Measurements from ENCODE around the gene CHD2.
"Not testable (repeated sequence)": the region's sequence is repeated elsewhere in the genome, so short reads cannot be mapped to it uniquely, and the experiment has no call there.

CHD2 gene

GRCh38 chr15:93024293-93024692 lies 124.2 kb downstream of the CHD2 start:
- DNase-seq = no peak

GRCh38 chr15:93024716-93025624 lies 124.8 kb downstream of the CHD2 start:
- no peak for DNase-seq

- no peak for DNase-seq
Measured at GRCh38 chr15:93025625-93025982, 125.5 kb downstream of the CHD2 start.

- DNase-seq = no peak
Measured at GRCh38 chr15:93026380-93026817, 126.3 kb downstream of the CHD2 start.

DNA sequence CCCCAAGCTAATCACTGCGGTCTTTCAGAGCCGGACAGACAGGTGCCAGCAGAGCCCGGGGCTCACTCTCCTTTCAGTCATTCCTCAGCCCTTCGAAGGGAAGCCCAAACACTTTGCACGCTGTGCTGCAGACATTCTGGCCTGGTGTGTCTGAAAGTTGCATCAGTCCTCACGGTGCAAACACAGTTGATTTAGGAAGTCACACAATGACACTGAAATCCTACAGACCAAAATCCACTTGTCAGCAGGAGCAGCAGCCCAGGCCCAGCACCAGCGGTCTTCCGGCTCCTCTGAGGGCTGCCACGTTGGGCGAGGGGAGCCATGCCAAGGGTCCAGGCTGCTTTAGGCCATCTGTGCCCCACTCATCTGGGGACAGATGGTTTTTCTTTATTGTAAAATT lies 127.3 kb downstream of the CHD2 start:
- DNase-seq = no peak

DNA sequence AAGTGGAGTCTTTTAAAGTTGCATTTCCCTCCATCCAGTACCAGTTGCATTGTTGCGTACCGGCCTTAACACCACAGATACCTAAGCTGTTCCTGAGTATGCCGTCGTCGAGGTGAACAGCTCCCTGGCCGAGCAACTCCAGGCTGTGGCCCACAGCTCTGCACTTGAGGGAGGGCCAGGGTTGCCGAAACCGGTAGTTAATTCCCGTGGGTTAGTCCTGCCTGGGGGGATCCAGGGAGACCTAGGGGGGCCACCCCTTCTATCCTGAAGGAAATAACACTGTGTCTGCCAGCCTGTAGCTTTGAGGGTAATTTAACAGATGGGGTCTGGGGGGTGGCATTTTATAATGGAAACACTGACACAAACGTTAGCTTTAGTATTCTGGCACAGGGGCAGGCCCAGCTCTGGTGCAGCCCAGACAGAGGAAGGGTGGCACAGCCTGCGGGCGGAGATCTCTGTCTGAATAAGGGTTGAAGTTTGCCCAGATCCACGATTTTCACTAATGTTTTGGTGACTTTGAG lies 128.0 kb downstream of the CHD2 start:
- DNase-seq = no peak

- DNase-seq = peak; percentile 14
Measured at GRCh38 chr15:93028632-93029213, 128.6 kb downstream of the CHD2 start.

DNA sequence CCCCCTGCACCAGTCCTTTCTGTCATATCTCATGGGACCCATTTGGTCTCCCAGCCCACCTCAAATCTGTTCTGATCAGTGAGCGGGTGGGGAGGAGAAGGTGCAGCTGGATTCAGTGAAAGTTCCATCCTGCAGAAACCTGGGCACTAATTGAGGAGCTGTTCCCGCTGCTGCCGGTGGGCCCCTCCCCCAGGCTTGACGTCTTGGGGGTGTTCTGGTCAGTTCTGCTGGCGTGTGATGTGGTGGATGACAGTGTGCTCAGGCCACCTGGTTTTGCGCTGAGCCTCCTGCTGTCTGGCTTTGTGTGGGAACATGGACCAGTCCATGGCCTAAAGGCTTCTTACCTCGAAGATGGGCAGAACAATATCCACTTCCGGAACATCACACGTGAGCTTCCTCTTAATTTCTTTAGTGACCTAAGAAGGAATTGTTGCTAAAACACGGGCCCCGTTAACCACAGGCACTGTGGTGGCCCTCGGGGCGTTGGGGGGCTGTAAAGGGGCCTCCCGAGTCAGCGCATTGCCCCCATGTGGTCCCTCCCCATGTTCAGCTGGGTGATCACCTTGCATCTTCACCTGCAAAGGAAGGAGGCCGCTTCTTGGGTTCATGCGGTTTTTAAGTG lies 129.2 kb downstream of the CHD2 start:
- no peak for DNase-seq

GRCh38 chr15:93029836-93030429 lies 129.8 kb downstream of the CHD2 start:
- DNase-seq = no peak

GRCh38 chr15:93030430-93031102 lies 130.4 kb downstream of the CHD2 start:
- peak; percentile 76 for DNase-seq

GRCh38 chr15:93031103-93031464 lies 131.0 kb downstream of the CHD2 start:
- DNase-seq = no peak

DNA sequence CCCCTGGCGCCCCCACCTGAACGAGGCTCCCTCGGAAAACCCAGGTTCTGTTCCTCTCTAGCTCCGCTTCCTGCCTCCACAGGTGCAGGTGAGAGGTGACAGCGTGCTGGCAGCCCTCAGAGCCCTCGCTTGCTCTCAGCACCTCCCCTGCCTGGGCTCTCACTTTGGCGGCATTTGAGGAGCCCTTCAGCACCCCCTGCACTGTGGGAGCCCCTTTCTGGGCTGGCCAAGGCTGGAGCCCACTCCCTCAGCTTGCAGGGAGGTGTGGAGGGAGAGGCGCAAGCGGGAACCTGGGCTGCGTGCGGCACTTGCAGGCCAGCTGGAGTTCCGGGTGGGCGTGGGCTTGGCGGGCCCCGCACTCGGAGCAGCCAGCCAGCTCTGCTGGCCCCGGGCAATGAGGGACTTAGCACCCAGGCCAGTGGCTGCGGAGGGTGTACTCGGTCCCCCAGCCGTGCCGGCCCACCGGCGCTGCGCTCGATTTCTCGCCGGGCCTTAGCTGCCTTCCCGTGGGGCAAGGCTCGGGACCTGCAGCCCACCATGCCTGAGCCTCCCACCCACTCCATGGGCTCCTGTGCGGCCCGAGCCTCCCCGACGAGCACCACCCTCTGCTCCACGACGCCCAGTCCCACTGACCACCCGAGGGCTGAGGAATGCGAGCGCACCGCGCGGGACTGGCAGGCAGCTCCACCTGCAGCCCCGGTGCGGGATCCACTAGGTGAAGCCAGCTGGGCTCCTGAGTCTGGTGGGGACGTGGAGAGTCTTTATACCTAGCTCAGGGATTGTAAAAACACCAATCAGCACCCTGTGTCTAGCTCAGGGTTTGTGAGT lies 131.6 kb downstream of the CHD2 start:
- DNase-seq = not testable (repeated sequence)

DNA sequence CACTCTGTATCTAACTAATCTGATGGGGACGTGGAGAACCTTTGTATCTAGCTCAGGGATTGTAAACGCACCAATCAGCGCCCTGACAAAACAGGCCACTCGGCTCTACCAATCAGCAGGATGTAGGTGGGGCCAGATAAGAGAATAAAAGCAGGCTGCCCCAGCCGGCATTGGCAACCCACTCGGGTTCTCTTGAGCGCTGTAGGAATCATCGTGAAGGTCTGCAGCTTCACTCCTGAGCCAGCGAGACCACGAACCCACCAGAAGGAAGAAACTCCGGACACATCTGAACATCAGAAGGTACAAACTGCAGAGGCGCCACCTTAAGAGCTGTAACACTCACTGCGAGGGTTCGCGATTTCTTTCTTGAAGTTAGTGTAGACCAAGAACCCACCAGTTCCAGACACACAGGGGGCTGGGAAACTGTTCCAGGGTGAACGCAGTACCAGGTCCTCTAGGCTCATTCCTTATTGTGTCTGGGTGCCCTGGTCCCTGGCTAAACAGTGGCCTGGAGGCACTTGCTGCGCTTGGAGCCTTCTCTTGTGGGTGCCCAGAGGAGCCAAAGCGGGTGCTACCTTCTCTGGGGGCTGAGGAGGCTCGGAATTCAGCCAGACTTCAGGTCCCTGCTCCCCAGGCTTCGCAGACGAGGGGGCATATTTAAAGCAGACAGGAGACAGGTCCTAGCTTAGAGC lies 132.5 kb downstream of the CHD2 start:
- DNase-seq = not testable (repeated sequence)

GRCh38 chr15:93033434-93034045 lies 133.4 kb downstream of the CHD2 start:
- DNase-seq = no peak

- no peak for DNase-seq
Measured at GRCh38 chr15:93034512-93034911, 134.4 kb downstream of the CHD2 start.

DNA sequence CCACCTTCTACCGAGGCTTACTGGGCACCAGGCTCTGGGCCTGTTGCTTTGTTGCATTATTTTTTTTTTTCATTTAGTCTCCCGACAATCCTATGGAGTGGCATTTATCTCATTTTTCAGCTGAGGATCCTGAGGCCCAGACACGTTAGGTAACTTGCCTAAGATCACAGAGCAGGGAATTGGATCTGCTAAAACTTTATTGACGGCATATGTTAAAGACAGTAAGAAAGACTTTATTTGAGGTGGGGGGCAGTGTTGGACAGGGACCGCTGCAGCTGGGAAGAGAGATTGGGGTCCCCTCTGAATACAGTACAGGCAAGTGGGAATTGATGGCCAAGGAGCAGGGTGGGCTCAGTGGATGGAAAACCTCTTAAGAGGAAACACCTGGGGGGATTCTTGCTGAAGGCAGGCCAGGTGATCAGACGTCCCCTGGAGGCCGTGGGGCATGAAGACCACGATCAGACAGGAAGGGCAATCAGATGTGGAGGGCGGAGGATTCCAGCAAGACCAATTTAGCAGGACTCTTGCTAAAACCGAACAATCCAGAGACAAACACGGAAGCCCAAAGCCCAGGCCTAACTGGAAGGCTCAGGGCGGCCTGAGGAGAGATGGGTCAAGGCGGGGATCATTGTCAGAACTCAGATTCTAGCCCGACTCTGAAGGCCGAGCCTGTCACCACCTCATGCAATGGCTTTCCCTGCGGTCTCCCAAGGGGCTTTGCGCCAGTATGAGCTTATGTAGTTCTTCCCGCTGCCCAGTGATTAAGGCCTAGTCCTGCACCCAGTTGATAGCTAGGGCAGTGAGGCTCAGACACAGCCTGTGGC lies 135.2 kb downstream of the CHD2 start:
- no peak for DNase-seq

DNA sequence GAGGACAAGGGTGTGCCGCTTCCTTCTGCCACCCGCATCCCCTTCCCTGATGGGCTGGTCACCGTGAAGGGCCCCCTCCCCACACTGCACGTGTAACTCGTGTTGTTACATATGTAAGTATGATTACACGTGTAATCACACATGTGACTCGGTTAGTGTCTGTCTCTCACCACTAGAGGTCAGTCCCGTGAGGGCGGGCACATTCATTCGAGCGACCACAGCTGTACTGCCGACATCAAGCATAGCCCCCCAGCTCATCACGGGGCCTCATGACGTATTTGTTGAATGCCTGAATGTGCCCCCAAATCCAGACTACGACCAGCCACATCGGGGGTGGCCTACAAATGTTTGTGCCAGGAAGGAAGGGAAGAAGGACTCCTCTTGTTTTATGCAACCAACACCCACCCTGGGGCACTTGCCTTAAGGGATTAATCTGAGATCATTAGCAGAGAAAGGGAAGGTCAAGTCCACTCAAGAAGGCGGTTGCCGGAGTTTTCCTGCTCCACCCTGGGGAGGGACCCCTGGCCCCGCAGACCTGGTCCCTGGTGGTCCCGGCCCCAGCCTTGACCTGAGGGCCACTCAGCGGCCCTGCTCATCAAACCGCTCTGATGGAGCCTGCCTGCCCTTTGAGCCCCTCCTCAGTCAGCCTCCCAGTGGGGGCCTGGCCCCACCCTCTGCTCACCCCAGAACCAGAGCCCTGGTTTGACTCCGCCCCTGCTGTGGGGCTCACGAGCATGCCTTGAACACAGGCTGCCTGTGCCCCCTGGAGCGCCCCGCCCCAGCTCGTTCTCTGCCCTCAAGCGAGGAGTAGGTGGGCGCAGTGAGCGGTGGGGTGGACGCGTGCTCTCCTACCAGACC lies 136.1 kb downstream of the CHD2 start:
- peak; percentile 61 for DNase-seq

DNA sequence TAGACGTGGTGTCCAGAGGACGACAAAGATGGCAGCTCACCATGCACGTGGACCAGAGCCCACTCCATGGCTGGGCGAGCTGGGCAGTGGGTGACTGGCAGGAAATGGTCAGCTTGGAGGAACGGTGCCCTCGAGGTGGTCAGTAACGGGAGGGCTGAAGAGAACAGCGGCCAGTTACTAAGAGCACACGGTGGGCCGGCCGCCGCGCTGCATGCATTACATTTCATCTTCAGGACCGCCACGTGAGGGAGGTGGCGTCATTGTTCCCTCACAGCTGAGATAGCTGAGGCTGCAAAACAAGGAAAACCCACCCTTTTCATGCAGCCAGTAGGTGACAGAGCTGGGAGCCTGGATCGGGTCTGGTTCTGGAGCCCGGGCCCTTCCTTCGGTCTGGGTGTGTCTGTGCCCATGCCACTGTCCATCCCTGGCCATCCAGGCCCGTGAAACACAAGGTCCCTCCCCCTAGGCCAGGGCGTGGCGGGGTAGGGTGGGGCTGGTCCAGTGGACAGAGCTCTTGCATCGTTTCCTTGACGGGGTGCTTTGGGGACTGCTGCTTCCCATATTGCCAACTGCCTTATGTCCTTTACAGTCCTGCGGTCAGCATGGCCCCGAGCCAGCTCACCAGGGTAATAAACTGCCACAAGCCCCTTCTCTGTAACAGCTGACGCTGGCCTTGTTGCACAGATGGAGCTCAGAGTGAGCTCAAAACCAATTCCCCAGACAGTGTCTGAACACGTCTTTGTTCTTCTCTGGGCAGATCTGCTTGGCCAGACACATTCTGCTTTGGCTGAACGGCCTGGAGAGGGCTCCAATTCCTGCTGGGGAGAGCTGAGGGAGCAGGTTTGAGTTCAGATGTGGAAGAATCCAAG lies 137.1 kb downstream of the CHD2 start:
- no peak for DNase-seq
